HepG2 (cell line): ENCODE results near the gene PLEKHH1. TPM values are rescaled to one million over a fixed set of nuclear protein-coding genes. Genes with fewer than 3 reads are reported as not detected.

Source experiments
- ARNT2 ChIP-seq: sonication (generic); formaldehyde crosslinking; IDR thresholded peaks from 2 replicates; pipeline ENCODE4 v1.8.0; 2022; ENCODE audit warnings: mild to moderate bottlenecking, low read depth, missing genetic modification reagents, moderate library complexity
- IKZF4 ChIP-seq: sonication (generic); formaldehyde crosslinking; IDR thresholded peaks from 2 replicates; pipeline ENCODE4 v1.5.1; 2020; ENCODE audit warnings: borderline replicate concordance, mild to moderate bottlenecking, low read depth, missing genetic modification reagents; ENCODE audit errors: not compliant biosample characterization
- JUND ChIP-seq: sonication (generic); formaldehyde crosslinking; IDR thresholded peaks from 2 replicates; pipeline ENCODE4 v1.8.0; 2022; ENCODE audit warnings: mild to moderate bottlenecking, missing genetic modification reagents
- MYC ChIP-seq: sonication (generic); formaldehyde crosslinking; IDR thresholded peaks from 2 replicates; pipeline ENCODE4 v1.9.0; 2021; ENCODE audit warnings: missing genetic modification reagents, borderline replicate concordance
- RFX3 ChIP-seq: IDR thresholded peaks from 2 replicates; pipeline ENCODE4 v1.6.1; 2016; ENCODE audit warnings: missing biosample characterization, missing genetic modification reagents
- SIX4 ChIP-seq: sonication (generic); formaldehyde crosslinking; IDR thresholded peaks from 2 replicates; pipeline ENCODE4 v1.4.0; 2020; ENCODE audit warnings: missing genetic modification reagents
- SOX5 ChIP-seq: IDR thresholded peaks from 2 replicates; pipeline ENCODE4 v1.6.1; 2016; ENCODE audit warnings: borderline replicate concordance
- TOPORS ChIP-seq: sonication (generic); formaldehyde crosslinking; IDR thresholded peaks from 2 replicates; pipeline ENCODE4 v1.8.0; 2023; ENCODE audit warnings: mild to moderate bottlenecking, missing genetic modification reagents
- YEATS2 ChIP-seq: sonication (generic); formaldehyde crosslinking; IDR thresholded peaks from 2 replicates; pipeline ENCODE4 v1.4.0; 2020; ENCODE audit warnings: missing genetic modification reagents, borderline replicate concordance
- ZNF44 ChIP-seq: sonication (generic); formaldehyde crosslinking; IDR thresholded peaks from 2 replicates; pipeline ENCODE4 v1.5.1; 2020; ENCODE audit warnings: mild to moderate bottlenecking, missing genetic modification reagents
- ZNF558 ChIP-seq: sonication (generic); formaldehyde crosslinking; IDR thresholded peaks from 2 replicates; pipeline ENCODE4 v1.9.0; 2022; ENCODE audit warnings: mild to moderate bottlenecking, missing genetic modification reagents, borderline replicate concordance
- ZNF75D ChIP-seq: sonication (generic); formaldehyde crosslinking; IDR thresholded peaks from 2 replicates; pipeline ENCODE4 v1.8.1; 2023; ENCODE audit warnings: missing genetic modification reagents, mild to moderate bottlenecking, borderline replicate concordance
- ZNF776 ChIP-seq: sonication (generic); formaldehyde crosslinking; IDR thresholded peaks from 2 replicates; pipeline ENCODE4 v1.4.0; 2020; ENCODE audit warnings: mild to moderate bottlenecking, missing genetic modification reagents
- ZNF878 ChIP-seq: sonication (generic); formaldehyde crosslinking; IDR thresholded peaks from 2 replicates; pipeline ENCODE4 v1.8.1; 2023; ENCODE audit warnings: mild to moderate bottlenecking, missing genetic modification reagents, moderate library complexity
- polyA plus RNA-seq, 8 experiments: library from polyadenylated mRNA; depleted of rRNA in 3 of 8; stranded (reverse) in 7 of 8; unstranded in 1 of 8; fragments of >200 nt; fragmentation: Illumina TruSeq in 4 of 8; extraction: Trizol in 4 of 8; gene quantifications; 2 replicates each; pipeline versions ENCODE4 v1.2.1 to v1.2.3, GENCODE V29; 2011 to 2016; ENCODE audit warnings: low read depth in 4 of 8, missing spikeins in 1 of 8, mixed read lengths in 1 of 8; ENCODE audit not compliant: insufficient read depth in 1 of 8
- total RNA-seq, 5 experiments: library from RNA; depleted of rRNA; stranded (reverse); fragments of >200 nt; fragmentation: Illumina TruSeq; extraction: Trizol; gene quantifications; 2 replicates each; pipeline ENCODE4 v1.2.3, GENCODE V29; 2016; ENCODE audit warnings: low read depth in 1 of 5
- TF ChIP-seq, protein P1 (sequence below): sonication (generic); formaldehyde crosslinking; IDR thresholded peaks from 2 replicates; pipeline ENCODE4 v1.8.0; 2022; ENCODE audit warnings: missing genetic modification reagents, mild to moderate bottlenecking, borderline replicate concordance
- TF ChIP-seq, protein P2 (sequence below): sonication (generic); formaldehyde crosslinking; IDR thresholded peaks from 2 replicates; pipeline ENCODE4 v1.4.0; 2020; ENCODE audit warnings: missing genetic modification reagents
- TF ChIP-seq, protein P3 (sequence below): sonication (generic); formaldehyde crosslinking; conservative IDR thresholded peaks from 2 replicates; pipeline ENCODE4 v1.8.1; 2023; ENCODE audit warnings: missing genetic modification reagents
- TF ChIP-seq, protein P4 (sequence below), 2 experiments: sonication (generic) in 1 of 2; formaldehyde crosslinking in 1 of 2; IDR thresholded peaks; 2 replicates each; pipeline versions ENCODE4 v1.5.1 to v1.6.1; 2011 to 2020; ENCODE audit warnings: borderline replicate concordance in 1 of 2, low read depth in 1 of 2, low read length in 1 of 2, mild to moderate bottlenecking in 1 of 2, missing genetic modification reagents in 1 of 2, moderate library complexity in 1 of 2
- TF ChIP-seq, protein P5 (sequence below): sonication (generic); formaldehyde crosslinking; IDR thresholded peaks from 2 replicates; pipeline ENCODE4 v1.4.0; 2020; ENCODE audit warnings: missing genetic modification reagents, borderline replicate concordance

PLEKHH1 gene
- total and polyA plus RNA-seq, 2 of the 13 experiments (the other 11 are each of a cell fraction or from before 2014, with no cell fraction given): 8.6 to 15.8 TPM

DNA sequence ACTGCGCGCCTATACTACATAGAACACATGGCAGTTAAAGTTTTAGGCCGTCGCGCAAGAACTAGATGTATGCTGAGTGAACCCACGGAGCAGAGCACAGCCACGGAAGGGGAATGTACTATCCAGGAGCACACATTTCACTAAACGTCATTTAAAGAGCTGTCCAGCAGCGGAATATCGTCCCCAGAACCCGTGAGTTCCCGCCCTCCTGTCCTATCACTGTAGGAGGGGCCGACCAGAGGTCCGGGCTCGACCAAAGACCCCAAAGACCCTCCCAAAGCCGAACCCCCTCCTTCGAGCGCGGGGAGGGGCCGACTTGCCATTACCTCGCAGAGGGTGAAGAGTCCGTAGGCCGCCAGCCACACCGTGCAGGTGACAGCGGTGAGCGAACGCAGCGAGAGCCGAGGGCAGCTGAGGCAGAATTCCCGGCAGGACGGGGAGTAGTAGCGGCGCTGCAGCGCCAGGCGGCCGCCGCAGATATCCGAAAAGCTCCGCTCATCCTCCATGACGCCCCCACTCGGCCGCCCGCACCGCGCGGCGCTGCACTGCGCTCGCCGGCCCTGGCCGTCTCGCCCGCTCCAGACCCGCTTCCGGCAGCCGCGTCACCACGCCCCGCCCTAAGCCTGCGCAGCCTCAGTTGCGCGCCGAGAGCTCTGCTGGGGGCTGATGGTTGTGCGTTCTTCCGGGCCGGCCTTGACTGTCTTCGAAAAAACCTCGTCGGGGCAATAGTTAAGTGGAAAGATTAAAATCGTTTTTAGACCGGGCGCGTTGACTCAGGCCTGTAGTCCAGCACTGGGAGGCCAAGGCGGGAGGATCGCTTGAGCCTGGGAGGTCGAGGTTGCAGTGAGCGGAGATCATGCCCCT lies 66.8 kb downstream of the PLEKHH1 start, which contains the start of gene PIGH (continued):
- TF ChIP-seq, protein P1, sequence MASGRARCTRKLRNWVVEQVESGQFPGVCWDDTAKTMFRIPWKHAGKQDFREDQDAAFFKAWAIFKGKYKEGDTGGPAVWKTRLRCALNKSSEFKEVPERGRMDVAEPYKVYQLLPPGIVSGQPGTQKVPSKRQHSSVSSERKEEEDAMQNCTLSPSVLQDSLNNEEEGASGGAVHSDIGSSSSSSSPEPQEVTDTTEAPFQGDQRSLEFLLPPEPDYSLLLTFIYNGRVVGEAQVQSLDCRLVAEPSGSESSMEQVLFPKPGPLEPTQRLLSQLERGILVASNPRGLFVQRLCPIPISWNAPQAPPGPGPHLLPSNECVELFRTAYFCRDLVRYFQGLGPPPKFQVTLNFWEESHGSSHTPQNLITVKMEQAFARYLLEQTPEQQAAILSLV (CRISPR knock-in tag): peak; percentile 60; the same call in 1 of the 2 replicates
- TF ChIP-seq, protein P2, sequence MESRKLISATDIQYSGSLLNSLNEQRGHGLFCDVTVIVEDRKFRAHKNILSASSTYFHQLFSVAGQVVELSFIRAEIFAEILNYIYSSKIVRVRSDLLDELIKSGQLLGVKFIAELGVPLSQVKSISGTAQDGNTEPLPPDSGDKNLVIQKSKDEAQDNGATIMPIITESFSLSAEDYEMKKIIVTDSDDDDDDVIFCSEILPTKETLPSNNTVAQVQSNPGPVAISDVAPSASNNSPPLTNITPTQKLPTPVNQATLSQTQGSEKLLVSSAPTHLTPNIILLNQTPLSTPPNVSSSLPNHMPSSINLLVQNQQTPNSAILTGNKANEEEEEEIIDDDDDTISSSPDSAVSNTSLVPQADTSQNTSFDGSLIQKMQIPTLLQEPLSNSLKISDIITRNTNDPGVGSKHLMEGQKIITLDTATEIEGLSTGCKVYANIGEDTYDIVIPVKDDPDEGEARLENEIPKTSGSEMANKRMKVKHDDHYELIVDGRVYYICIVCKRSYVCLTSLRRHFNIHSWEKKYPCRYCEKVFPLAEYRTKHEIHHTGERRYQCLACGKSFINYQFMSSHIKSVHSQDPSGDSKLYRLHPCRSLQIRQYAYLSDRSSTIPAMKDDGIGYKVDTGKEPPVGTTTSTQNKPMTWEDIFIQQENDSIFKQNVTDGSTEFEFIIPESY (CRISPR knock-in tag): 0 out of 2 replicates have a peak, but pooled peaks have one; percentile 23
- TF ChIP-seq SIX4 (CRISPR knock-in tag) (no peak), ZNF776 (CRISPR knock-in tag) (peak; percentile 34; the same call in 1 of the 2 replicates), IKZF4 (CRISPR knock-in tag) (peak; percentile 43), MYC (CRISPR knock-in tag) (peak; percentile 55; the same call in 1 of the 2 replicates), YEATS2 (CRISPR knock-in tag) (peak; percentile 57; the same call in 1 of the 2 replicates), ARNT2 (CRISPR knock-in tag) (0 out of 2 replicates have a peak, but pooled peaks have one; percentile 54), TOPORS (CRISPR knock-in tag) (peak; percentile 46), ZNF75D (no peak), ZNF44 (CRISPR knock-in tag) (peak; percentile 44; the same call in 1 of the 2 replicates), SOX5 (peak; percentile 22; the same call in 1 of the 2 replicates), ZNF878 (CRISPR knock-in tag) (0 out of 2 replicates have a peak, but pooled peaks have one; percentile 48), RFX3 (CRISPR knock-in tag) (no peak), ZNF558 (no peak), JUND (peak; percentile 51; the same call in 1 of the 2 replicates)
- TF ChIP-seq, protein P3, sequence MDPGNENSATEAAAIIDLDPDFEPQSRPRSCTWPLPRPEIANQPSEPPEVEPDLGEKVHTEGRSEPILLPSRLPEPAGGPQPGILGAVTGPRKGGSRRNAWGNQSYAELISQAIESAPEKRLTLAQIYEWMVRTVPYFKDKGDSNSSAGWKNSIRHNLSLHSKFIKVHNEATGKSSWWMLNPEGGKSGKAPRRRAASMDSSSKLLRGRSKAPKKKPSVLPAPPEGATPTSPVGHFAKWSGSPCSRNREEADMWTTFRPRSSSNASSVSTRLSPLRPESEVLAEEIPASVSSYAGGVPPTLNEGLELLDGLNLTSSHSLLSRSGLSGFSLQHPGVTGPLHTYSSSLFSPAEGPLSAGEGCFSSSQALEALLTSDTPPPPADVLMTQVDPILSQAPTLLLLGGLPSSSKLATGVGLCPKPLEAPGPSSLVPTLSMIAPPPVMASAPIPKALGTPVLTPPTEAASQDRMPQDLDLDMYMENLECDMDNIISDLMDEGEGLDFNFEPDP (CRISPR knock-in tag): 0 out of 2 replicates have a peak, but pooled peaks have one; percentile 18
- TF ChIP-seq, protein P4, sequence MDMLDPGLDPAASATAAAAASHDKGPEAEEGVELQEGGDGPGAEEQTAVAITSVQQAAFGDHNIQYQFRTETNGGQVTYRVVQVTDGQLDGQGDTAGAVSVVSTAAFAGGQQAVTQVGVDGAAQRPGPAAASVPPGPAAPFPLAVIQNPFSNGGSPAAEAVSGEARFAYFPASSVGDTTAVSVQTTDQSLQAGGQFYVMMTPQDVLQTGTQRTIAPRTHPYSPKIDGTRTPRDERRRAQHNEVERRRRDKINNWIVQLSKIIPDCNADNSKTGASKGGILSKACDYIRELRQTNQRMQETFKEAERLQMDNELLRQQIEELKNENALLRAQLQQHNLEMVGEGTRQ (IDR thresholded peaks at IDR 0.05; ENCODE audit: low read depth, low read length): no peak
- TF ChIP-seq, protein P4 (CRISPR knock-in tag; IDR thresholded peaks at IDR 0.05; ENCODE audit: borderline replicate concordance): no peak
- TF ChIP-seq, protein P5, sequence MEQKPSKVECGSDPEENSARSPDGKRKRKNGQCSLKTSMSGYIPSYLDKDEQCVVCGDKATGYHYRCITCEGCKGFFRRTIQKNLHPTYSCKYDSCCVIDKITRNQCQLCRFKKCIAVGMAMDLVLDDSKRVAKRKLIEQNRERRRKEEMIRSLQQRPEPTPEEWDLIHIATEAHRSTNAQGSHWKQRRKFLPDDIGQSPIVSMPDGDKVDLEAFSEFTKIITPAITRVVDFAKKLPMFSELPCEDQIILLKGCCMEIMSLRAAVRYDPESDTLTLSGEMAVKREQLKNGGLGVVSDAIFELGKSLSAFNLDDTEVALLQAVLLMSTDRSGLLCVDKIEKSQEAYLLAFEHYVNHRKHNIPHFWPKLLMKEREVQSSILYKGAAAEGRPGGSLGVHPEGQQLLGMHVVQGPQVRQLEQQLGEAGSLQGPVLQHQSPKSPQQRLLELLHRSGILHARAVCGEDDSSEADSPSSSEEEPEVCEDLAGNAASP (CRISPR knock-in tag): no peak
